Measurements from ENCODE around the gene VHLL.

GRCh38 chr1:156249593-156249992 lies 49.5 kb downstream of the VHLL start:
- TF ChIP-seq CTCF (IDR thresholded peaks at IDR 0.05; ENCODE audit: insufficient read depth, low read length) (no peak), REST (IDR thresholded peaks at IDR 0.05; ENCODE audit: insufficient replicate concordance, low read depth) (no peak), POLR2AphosphoS5 (IDR thresholded peaks at IDR 0.05; ENCODE audit: low read depth) (no peak; the same call in 1 of the 2 replicates), GABPA (IDR thresholded peaks at IDR 0.05; ENCODE audit: low read depth) (no peak)

Data from HL-60 (cell line).